Measurements from ENCODE around the gene FADS1. TPM values are rescaled to one million over a fixed set of nuclear protein-coding genes. Genes with fewer than 3 reads are reported as not detected.
A peak's percentile ranks its signal among the peaks of the same experiment; 100 is the strongest.

FADS1 gene
- total and polyA plus RNA-seq, 2 of the 13 experiments (the other 11 are each of a cell fraction or from before 2014, with no cell fraction given): 91.8 to 108 TPM

GRCh38 chr11:61756452-61757212 lies 60.2 kb downstream of the FADS1 start (continued):
- TF ChIP-seq RORA (CRISPR knock-in tag; IDR thresholded peaks at IDR 0.05) (no peak), ZNF543 (CRISPR knock-in tag; IDR thresholded peaks at IDR 0.05) (no peak), DNMT3B (CRISPR knock-in tag; conservative IDR thresholded peaks at IDR 0.05) (0 out of 2 replicates have a peak, but pooled peaks have one; percentile 36), AKAP8 (CRISPR knock-in tag; IDR thresholded peaks at IDR 0.05) (peak; percentile 73), ZNF768 (CRISPR knock-in tag; IDR thresholded peaks at IDR 0.05) (no peak), MIER2 (CRISPR knock-in tag; IDR thresholded peaks at IDR 0.05) (no peak), LBX2 (CRISPR knock-in tag; IDR thresholded peaks at IDR 0.05; ENCODE audit: borderline replicate concordance) (no peak), ASH2L (IDR thresholded peaks at IDR 0.05; ENCODE audit: insufficient read length, low read depth, low read length) (peak; percentile 96), RCOR2 (CRISPR knock-in tag; IDR thresholded peaks at IDR 0.05) (no peak), AHDC1 (CRISPR knock-in tag; IDR thresholded peaks at IDR 0.05; ENCODE audit: borderline replicate concordance) (0 out of 2 replicates have a peak, but pooled peaks have one; percentile 63), ZNF646 (CRISPR knock-in tag; IDR thresholded peaks at IDR 0.05) (no peak), ZNF672 (CRISPR knock-in tag; IDR thresholded peaks at IDR 0.05) (no peak), MIER3 (CRISPR knock-in tag; IDR thresholded peaks at IDR 0.05; ENCODE audit: borderline replicate concordance) (peak; percentile 71; the same call in 1 of the 2 replicates), ZNF382 (CRISPR knock-in tag; IDR thresholded peaks at IDR 0.05; ENCODE audit: borderline replicate concordance) (no peak), MLX (CRISPR knock-in tag; IDR thresholded peaks at IDR 0.05) (no peak), MXD4 (CRISPR knock-in tag; IDR thresholded peaks at IDR 0.05) (no peak), MTA3 (CRISPR knock-in tag; IDR thresholded peaks at IDR 0.05) (no peak)

Measured in HepG2 (cell line).